ENCODE data around the gene RRP9.

Gene RRP9

GRCh38 chr3:51896607-51897305, 44.9 kb downstream of the RRP9 start:
- no peak for DNase-seq

GRCh38 chr3:51894939-51895338, 46.8 kb downstream of the RRP9 start:
- no peak for DNase-seq

GRCh38 chr3:51894391-51894790, 47.3 kb downstream of the RRP9 start:
- no peak for DNase-seq

- DNase-seq: no peak
Observed at GRCh38 chr3:51891242-51892039, 50.3 kb downstream of the RRP9 start.

- no peak for DNase-seq
Observed at GRCh38 chr3:51888463-51889105, 53.1 kb downstream of the RRP9 start.

- no peak for DNase-seq
Observed at GRCh38 chr3:51887620-51888019, 54.1 kb downstream of the RRP9 start.

GRCh38 chr3:51886447-51886846, 55.3 kb downstream of the RRP9 start:
- no peak for DNase-seq

All from stimulated activated CD4-positive, alpha-beta T cell treated with anti-CD3 and anti-CD28 coated beads, Interleukin-4, amount 100 ng/mL, for 1 hour (primary cell).